Measurements from ENCODE around the gene SIGLEC5. TPM values are rescaled to one million over a fixed set of nuclear protein-coding genes. Genes with fewer than 3 reads are reported as not detected.

Gene SIGLEC5
- polyA plus RNA-seq, 4 donors = 0.10 to 0.53 (median 0.22) TPM; not detected in 1

DNA sequence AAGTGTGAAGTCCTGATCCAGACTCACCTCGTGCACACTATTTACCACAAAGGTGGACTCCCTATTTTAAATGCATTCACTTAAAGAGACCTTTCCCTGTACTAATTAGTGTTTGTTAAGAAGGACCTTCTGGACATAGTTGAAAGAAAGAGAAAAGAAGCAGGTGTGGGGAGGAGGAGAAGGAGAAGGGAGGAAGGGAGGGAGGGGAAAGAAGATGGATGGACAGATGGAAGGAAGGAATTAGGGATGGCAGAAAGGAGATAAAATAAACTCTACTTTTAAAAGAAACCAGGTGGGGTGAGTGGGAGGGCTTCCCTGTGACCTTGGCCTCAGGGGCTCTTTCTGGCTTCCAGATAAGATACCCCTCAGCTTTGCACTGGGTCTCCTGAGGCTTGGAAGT is 37.7 kb downstream of the SIGLEC5 start:
- DNase-seq (ENCODE audit: low read depth in 4 of 4, low spot score in 3 of 4) = no peak

- DNase-seq (ENCODE audit: low read depth in 4 of 4, low spot score in 3 of 4) = no peak
These were observed 39.8 kb downstream of the SIGLEC5 start for GRCh38 chr19:51590441-51590840.

DNA sequence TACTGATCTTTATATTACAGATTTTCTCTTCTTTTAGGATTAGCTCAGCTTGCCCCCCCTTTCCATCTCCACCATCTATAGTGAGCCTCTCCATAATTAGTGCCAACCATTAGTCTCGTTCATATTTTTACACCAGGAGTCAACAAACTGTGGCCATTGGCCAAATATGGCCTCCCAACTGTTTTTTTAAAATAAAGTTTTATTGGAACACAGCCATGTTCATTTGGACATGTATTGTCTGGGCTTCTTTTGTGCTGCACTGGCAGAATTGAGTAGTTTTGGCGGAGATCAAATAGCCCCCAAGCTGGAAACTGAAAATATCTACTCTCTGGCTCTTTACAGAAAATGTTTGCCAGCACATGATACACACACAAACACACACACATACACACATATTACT is 40.7 kb downstream of the SIGLEC5 start:
- no peak for DNase-seq (ENCODE audit: low read depth in 4 of 4, low spot score in 3 of 4)

DNA sequence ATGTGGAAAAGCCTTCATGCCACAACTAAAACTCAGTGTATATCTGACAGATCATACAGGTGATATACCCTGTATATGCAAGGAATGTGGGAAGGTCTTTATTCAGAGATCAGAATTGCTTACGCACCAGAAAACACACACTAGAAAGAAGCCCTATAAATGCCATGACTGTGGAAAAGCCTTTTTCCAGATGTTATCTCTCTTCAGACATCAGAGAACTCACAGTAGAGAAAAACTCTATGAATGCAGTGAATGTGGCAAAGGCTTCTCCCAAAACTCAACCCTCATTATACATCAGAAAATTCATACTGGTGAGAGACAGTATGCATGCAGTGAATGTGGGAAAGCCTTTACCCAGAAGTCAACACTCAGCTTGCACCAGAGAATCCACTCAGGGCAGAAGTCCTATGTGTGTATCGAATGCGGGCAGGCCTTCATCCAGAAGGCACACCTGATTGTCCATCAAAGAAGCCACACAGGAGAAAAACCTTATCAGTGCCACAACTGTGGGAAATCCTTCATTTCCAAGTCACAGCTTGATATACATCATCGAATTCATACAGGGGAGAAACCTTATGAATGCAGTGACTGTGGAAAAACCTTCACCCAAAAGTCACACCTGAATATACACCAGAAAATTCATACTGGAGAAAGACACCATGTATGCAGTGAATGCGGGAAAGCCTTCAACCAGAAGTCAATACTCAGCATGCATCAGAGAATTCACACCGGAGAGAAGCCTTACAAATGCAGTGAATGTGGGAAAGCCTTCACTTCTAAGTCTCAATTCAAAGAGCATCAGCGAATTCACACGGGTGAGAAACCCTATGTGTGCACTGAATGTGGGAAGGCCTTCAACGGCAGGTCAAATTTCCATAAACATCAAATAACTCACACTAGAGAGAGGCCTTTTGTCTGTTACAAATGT is 42.7 kb downstream of the SIGLEC5 start:
- no peak for DNase-seq (ENCODE audit: low read depth in 4 of 4, low spot score in 3 of 4)

DNA sequence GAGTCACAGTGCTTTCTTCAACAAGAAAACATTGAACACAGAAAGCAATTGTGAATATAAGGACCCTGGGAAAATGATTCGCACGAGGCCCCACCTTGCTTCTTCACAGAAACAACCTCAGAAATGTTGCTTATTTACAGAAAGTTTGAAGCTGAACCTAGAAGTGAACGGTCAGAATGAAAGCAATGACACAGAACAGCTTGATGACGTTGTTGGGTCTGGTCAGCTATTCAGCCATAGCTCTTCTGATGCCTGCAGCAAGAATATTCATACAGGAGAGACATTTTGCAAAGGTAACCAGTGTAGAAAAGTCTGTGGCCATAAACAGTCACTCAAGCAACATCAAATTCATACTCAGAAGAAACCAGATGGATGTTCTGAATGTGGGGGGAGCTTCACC is 43.4 kb downstream of the SIGLEC5 start:
- no peak for DNase-seq (ENCODE audit: low read depth in 4 of 4, low spot score in 3 of 4)

GRCh38 chr19:51586103-51586728 is 44.0 kb downstream of the SIGLEC5 start:
- DNase-seq (ENCODE audit: low read depth in 4 of 4, low spot score in 3 of 4) = no peak

- no peak for DNase-seq (ENCODE audit: low read depth in 4 of 4, low spot score in 3 of 4)
These were observed 53.4 kb downstream of the SIGLEC5 start for GRCh38 chr19:51576850-51577249.

DNA sequence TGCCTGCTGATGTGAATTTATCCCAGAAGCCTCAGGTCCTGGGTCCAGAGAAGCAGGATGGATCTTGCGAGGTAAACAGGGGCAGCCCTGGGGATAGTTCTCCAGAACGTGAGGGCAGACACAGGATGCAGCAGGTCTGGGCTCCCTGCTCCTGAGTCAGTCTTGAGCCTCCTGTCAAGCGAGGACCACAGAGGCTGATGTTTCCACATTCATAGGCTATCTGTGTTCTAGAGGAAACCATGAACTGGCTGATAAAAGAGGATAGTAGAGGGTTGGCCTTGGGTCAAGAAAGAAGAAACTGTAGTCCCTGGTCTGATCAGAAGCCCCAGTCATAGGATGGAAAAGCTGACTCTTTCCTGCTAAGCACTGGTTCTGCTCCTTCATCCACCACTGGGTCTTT is 56.9 kb downstream of the SIGLEC5 start:
- DNase-seq (ENCODE audit: low read depth in 4 of 4, low spot score in 3 of 4) = no peak

- no peak for DNase-seq (ENCODE audit: low read depth in 4 of 4, low spot score in 3 of 4)
These were observed 57.3 kb downstream of the SIGLEC5 start for GRCh38 chr19:51572908-51573307.

DNA sequence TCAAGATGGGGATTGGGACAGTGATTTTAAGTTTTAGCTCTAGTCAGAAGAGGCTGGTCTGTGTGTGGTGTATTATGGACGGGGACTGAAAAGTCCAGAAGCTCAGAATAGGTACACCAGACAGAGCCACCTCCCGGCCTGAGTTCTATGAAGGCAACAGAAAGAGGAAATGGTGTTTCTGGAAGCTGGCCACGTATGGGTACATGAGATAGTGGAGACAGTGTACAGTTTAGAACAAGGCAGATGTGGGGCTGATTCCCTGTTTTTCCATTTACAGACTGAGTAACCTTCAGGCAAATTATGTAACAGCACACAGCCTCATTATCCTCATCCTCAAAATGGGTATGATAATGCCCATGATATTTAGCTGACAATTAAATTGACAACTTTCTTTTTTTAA is 57.8 kb downstream of the SIGLEC5 start:
- DNase-seq (ENCODE audit: low read depth in 4 of 4, low spot score in 3 of 4) = no peak

DNA sequence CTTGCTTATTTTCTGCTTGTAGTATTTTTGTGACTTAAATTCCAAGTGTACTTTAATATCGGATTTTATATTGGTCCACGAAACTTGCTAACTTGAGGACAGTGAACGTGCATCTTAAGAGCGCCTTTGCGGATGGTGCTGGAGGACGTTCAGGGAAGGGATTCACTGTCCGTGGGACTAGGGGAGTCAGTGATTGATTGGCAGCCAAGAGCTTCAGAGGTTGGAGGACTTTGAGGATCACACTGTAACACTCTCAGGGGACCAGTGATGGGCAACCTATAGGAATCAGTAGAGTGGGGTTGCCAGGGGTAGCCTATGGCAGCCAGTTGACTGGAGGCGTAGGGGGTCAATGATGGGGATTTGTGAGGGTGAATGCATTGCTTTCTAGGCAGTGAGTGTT is 58.6 kb downstream of the SIGLEC5 start:
- no peak for DNase-seq (ENCODE audit: low read depth in 4 of 4, low spot score in 3 of 4)

DNA sequence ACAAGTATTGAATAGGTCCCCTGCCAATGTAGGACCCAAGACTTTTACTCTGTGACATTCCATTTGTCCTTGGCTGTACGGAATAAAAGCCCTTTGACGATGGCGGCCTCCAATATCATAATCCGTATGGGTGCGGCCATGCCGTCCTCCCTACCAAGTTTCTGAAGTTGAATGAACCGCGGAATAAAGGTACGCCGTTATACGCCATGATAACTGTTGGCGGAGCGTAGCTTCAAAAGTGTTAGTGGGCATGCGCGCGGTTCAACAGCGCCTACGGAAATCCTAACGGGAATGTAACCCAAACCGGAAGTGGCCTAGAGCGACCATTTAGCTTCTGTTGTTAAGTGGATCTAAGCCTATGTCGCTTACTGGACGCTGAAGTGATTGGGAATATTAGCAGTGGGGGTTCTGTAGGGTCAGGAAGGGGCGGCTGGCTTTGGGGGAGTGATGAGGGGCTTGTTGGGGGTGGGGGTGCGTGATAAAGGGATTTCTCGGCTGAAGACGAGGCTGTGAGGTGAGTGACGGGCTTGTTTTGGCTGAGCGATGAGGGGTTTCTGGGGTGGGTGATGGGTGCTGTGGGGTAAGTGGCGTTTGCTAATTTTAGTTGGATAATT is 59.1 kb downstream of the SIGLEC5 start, which contains the start of gene ZNF175:
TSS of gene ZNF175 (plus strand) at position 322 of the 614 bp plus-strand sequence. CDS start 2,047 bp downstream, outside the sequence.
- peak; percentile 94 to 98 (median 97) for DNase-seq (ENCODE audit: low read depth in 4 of 4, low spot score in 3 of 4)

DNA sequence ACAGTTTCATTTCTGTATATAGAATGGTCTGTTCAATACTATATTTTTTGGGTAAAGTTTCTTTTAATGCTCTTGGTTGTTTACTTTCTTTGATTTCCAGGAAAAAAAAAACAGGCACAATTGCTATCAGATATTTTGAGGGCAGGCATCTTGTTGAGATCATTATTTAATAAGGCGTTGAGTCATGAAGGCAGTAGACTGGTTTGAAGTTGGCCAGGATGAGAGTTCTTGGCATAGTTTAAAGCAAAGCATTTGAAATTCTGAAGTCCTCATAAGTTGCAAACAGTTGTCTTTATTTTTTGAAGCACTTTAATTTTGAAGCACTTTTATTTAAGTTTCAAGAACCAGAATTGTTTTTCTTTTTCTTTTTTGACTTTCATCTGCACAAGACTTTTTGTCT is 61.7 kb downstream of the SIGLEC5 start:
- no peak for DNase-seq (ENCODE audit: low read depth in 4 of 4, low spot score in 3 of 4)

DNA sequence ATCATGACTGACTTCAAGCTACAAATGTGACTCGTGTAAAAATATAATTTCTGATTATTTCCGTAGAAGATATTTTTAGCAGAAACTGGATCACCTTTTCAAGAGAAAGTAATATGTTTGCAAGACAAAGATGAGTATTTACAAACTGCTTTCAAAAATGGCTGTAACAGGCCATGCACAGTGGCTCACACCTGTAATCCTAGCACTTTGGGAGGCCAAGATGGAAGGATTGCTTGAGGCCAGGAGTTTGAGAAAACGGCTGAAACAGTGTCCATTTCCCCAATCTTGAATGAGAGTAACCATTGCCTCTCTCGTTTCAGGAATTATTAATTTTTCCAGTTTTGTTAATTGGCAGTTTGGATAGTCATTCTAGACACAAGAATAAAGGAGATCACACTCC is 62.6 kb downstream of the SIGLEC5 start:
- no peak for DNase-seq (ENCODE audit: low read depth in 4 of 4, low spot score in 3 of 4)

DNA sequence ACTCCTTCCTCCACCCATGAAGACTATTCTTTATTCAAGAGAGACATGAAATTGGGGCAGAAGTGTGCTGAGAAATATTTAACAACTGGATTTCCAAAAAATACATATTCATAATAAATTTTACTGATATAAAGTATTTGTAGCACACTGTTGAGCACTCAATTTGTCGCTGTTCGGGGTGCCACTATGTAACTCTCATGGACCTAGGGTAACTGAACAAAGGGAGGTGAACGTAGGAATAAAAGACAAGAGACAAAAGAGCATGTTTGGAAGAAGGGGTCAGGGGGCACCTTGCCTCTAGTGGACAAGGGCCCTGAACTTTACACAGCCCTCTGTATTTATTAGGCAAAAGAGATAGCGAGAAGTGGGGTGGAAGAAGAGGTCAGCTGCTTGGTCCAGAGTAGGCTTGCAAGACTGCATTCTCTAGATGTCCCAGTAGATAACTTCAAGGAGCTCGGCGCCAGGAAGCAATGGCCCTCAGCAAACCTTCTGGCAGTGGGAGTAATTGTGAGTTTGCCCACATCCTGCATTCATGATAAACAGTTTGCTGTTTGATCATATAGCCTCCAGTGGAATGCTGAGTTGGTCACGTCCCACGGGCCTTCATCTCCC is 63.6 kb downstream of the SIGLEC5 start:
- DNase-seq (ENCODE audit: low read depth in 4 of 4, low spot score in 3 of 4) = no peak

DNA sequence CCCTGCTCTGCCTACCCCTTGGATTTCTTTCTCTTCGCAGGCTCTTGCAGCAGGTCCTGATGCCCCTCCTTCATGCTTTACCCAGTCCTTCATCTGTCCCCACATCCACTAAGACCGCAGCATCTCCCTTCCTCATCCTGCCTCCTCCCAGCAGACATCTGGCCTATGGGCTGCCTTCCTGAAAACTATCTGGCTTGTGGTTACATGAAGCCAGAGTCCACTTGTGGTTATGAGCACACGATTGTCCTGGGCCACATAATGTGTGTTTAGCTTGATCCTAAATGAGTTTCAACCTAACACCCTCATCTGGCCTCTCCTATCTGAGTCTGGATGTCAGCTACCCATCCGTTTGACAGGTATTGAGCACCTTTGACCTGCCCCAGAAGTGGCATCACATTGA is 64.6 kb downstream of the SIGLEC5 start:
- no peak for DNase-seq (ENCODE audit: low read depth in 4 of 4, low spot score in 3 of 4)

DNA sequence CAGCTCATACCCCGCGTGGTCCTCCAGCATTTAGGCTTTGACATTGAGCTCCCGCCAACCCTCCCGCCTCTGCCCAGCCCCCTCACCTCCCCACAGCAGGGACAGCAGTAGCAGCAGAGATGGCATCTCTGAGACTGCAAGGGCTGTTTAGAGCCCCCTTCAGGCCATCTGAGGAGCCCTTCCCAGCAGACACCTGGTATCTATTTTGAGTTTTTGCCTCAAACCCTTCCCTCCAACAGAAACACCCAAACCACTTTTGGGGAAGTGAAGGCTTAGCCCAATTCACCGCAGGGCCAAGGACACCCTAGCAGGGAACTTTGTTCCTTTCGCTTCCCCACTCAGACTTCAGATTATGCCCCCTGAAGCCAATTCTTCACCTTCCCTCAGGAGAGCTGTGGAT is 65.4 kb downstream of the SIGLEC5 start:
- no peak for DNase-seq (ENCODE audit: low read depth in 4 of 4, low spot score in 3 of 4)
